Erythroblast (primary cell): ENCODE measurements around the gene NRG2.

ENCODE experiments used
- GATA1 ChIP-seq: IDR thresholded peaks from 2 replicates; pipeline ENCODE4 v1.6.1; 2011; ENCODE audit warnings: low read depth, mild to moderate bottlenecking, control low read depth, low read length, moderate library complexity
- POLR2A ChIP-seq: IDR thresholded peaks from 2 replicates; pipeline ENCODE4 v1.6.1; 2011; ENCODE audit warnings: mild to moderate bottlenecking, low read length

- TF ChIP-seq POLR2A (no peak), GATA1 (no peak)
These were observed 18.2 kb downstream of the NRG2 start for GRCh38 chr5:140024928-140025327.
